ENCODE measurements around the gene FBXW7. TPM values are rescaled to one million over a fixed set of nuclear protein-coding genes. Genes with fewer than 3 reads are reported as not detected.

The FBXW7 gene
- total and polyA plus RNA-seq, 2 of the 8 experiments (the other 6 are each of a cell fraction or from before 2014, with no cell fraction given) = 6.0 to 26.7 TPM

DNA sequence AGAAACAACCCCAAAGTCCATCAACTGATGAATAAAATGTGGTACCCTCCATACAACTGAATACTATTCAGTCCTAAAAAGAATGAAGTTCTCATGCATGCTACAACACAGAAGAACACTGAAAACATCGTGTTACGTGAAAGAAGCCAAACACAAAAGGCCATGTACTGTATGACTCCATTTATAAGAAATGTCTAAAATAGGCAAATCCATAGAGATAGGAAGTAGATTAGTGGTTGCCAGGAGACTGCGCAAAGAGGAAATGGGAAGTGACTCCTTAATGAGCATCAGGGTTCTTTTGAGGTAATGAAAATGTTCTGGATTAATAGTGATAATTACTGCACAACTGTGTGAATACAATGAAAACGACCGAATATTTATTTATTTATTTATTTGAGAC, 23.4 kb downstream of the FBXW7 start:
- H3K56ac ChIP-seq (replicated peaks; ENCODE audit: insufficient read length, low read depth, low read length) = no peak overlapping the region
- H2BK20ac ChIP-seq (ENCODE audit: low read length) = no peak overlapping the region
- POLR2A ChIA-PET (ENCODE audit: partially characterized antibody) = no interaction called here
- H3K79me2 ChIP-seq (ENCODE audit: control insufficient read depth in 1 of 2, insufficient read depth in 2 of 2, low read length in 2 of 2) = peaks cover 0 to 89% of the 10 kb centered on the region in 2 experiments; a peak in 2 of 4 replicates
- H3K36me3 ChIP-seq (ENCODE audit: control insufficient read depth in 2 of 4, insufficient read depth in 4 of 4, low read length in 3 of 4) = no peaks in the 10 kb centered on the region
- no peak overlapping the region for H4K8ac ChIP-seq (ENCODE audit: extremely low read depth, insufficient read depth, low read length)
- no peak overlapping the region for H2AK5ac ChIP-seq (ENCODE audit: low read depth, low read length)
- no peak overlapping the region for H3K18ac ChIP-seq (ENCODE audit: extremely low read depth, low read length)
- H2AFZ ChIP-seq (ENCODE audit: low read length) = no peak overlapping the region
- H3K4me1 ChIP-seq (replicated peaks in 1 of 4; ENCODE audit: control insufficient read depth in 3 of 4, insufficient read depth in 4 of 4, low read length in 3 of 4) = peaks cover 0 to 10% (median 7%) of the 10 kb centered on the region in 4 experiments; a peak in 4 of 7 replicates
- H3K79me1 ChIP-seq (ENCODE audit: low read depth, low read length) = peaks cover 2% of the 10 kb centered on the region; the same call in 1 of the 2 replicates
- H2BK15ac ChIP-seq (ENCODE audit: low read length) = no peak overlapping the region
- no peak overlapping the region for H3K14ac ChIP-seq (ENCODE audit: insufficient read length)
- no peak overlapping the region for H3K4ac ChIP-seq (replicated peaks; ENCODE audit: insufficient read length, low read depth, low read length)
- H3K27ac ChIP-seq (ENCODE audit: low read depth, low read length) = no peak overlapping the region
- no peaks in the 10 kb centered on the region for H3K9me3 ChIP-seq (ENCODE audit: insufficient read depth in 2 of 2, low read depth in 1 of 2, low read length in 1 of 2)
- no peak overlapping the region for H3K4me2 ChIP-seq (ENCODE audit: insufficient read depth in 1 of 2, low read depth in 2 of 2, low read length in 2 of 2)
- H2BK12ac ChIP-seq (ENCODE audit: low read depth, low read length) = no peak overlapping the region
- no peaks in the 10 kb centered on the region for H3K23me2 ChIP-seq (ENCODE audit: low read depth, low read length)
- H2BK5ac ChIP-seq (ENCODE audit: low read depth, low read length) = no peak overlapping the region
- WGBS, 2 experiments (ENCODE audit: extremely low coverage in 1 of 2, insufficient coverage in 1 of 2, insufficient read length in 1 of 2, insufficient replicate concordance in 2 of 2, low coverage in 1 of 2, low lambda C conversion rate in 2 of 2, missing lambda C conversion rate in 1 of 2) = 86% methylated on average over 5 of the region's 5 CpGs; no CpG with 5 or more reads in 1 of the 2 experiments
- FAIRE-seq (no peak), DNase-seq (ENCODE audit: low read depth in 1 of 2, low spot score in 2 of 2) (no peak)
- H4K91ac ChIP-seq (replicated peaks; ENCODE audit: insufficient read length, low read length) = no peak overlapping the region
- no peak overlapping the region for H3K9ac ChIP-seq (replicated peaks in 1 of 4; ENCODE audit: extremely low read depth in 1 of 4, low read depth in 3 of 4, low read length in 3 of 4)
- TF ChIP-seq, protein P1, sequence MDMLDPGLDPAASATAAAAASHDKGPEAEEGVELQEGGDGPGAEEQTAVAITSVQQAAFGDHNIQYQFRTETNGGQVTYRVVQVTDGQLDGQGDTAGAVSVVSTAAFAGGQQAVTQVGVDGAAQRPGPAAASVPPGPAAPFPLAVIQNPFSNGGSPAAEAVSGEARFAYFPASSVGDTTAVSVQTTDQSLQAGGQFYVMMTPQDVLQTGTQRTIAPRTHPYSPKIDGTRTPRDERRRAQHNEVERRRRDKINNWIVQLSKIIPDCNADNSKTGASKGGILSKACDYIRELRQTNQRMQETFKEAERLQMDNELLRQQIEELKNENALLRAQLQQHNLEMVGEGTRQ (IDR thresholded peaks at IDR 0.05; ENCODE audit: low read length) = no peak
- TF ChIP-seq ASH2L (IDR thresholded peaks at IDR 0.05; ENCODE audit: low read length) (no peak), RFX5 (IDR thresholded peaks at IDR 0.05; ENCODE audit: borderline replicate concordance, low read depth, low read length) (no peak), E2F6 (IDR thresholded peaks at IDR 0.05) (no peak), TAF1 (IDR thresholded peaks at IDR 0.05; ENCODE audit: low read depth, low read length) (no peak), TCF12 (IDR thresholded peaks at IDR 0.05; ENCODE audit: low read depth, low read length) (no peak), HDAC6 (IDR thresholded peaks at IDR 0.05; ENCODE audit: low read depth, low read length) (no peak), SP1 (IDR thresholded peaks at IDR 0.05; ENCODE audit: low read depth, low read length) (no peak)
- H3K23ac ChIP-seq (ENCODE audit: insufficient read length) = no peak overlapping the region
- peaks cover 0 to 10% of the 10 kb centered on the region in 2 experiments for H4K20me1 ChIP-seq (replicated peaks in 1 of 2; ENCODE audit: control insufficient read depth in 1 of 2, insufficient read depth in 2 of 2, low read length in 2 of 2)
- CTCF ChIA-PET (ENCODE audit: partially characterized antibody) = no interaction called here
- no peak overlapping the region for H4K5ac ChIP-seq (ENCODE audit: insufficient read length, low read depth, low read length)
- H3K4me3 ChIP-seq (ENCODE audit: extremely low read depth in 1 of 4, insufficient read depth in 2 of 4, low read depth in 3 of 4, low read length in 4 of 4) = no peak overlapping the region
- H3K27me3 ChIP-seq (replicated peaks in 1 of 4; ENCODE audit: control insufficient read depth in 3 of 4, extremely low read depth in 1 of 4, insufficient read depth in 3 of 4, low read length in 3 of 4) = no peaks in the 10 kb centered on the region
- no peak overlapping the region for H2BK120ac ChIP-seq (replicated peaks; ENCODE audit: low read depth, low read length)
